HG02623 (cell line): ENCODE results near the gene PTK6.

Experiments
- ATAC-seq: cut with Tn5 transposase; IDR thresholded peaks from one replicate; pipeline ENCODE4 v1.9.1; 2021; ENCODE audit warnings: moderate library complexity; ENCODE audit not compliant: unreplicated experiment

Gene PTK6

GRCh38 chr20:63570281-63571086, 33.3 kb upstream of the PTK6 start:
- ATAC-seq, result no peak

DNA sequence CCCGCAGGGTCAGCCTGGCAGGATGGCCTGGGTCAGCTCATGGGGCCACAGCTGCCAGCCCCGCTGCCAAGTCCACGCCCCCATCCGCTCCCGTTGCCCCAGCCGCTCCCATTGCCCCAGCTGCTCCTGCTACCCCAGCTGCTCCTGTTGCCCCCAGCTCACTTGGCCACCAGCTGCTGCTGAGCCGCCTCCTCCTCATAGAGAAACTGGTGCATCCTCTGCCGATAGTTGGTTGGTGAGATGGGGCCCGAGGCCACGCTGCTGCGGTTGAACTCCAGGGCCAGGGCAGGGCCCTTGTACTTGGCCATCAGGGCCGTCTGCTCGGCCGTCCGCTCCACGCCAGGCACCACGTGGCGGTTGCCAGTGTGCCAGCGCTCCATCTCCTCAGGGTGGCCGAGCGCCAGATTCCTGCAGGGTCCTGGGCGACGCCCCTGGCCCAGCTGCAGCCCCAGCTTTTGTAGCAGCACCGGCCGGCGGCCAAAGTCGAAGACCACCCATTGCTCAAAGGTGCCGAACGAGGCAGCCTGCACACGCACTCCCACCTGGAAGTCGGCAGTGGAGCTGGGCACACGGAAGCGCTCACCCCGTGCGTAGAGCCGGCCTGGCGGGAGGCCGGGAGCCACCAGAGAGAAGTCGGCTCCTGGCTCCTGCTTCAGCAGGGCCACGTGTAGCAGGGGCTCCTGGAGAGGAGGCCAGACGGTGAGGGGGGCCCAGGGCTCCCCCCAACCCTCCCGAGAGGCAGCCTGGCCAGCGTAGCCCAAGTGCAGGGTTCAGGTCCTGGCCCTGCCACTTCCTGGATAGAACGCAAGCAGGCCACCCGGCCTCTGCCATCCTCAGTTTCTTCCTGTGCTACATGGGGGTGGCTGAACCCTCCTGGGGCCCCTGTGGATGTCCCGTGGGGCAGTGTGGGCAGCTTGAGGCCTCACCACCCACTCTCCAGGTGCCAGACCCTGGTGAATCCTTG, 32.1 kb upstream of the PTK6 start:
- ATAC-seq, result no peak

DNA sequence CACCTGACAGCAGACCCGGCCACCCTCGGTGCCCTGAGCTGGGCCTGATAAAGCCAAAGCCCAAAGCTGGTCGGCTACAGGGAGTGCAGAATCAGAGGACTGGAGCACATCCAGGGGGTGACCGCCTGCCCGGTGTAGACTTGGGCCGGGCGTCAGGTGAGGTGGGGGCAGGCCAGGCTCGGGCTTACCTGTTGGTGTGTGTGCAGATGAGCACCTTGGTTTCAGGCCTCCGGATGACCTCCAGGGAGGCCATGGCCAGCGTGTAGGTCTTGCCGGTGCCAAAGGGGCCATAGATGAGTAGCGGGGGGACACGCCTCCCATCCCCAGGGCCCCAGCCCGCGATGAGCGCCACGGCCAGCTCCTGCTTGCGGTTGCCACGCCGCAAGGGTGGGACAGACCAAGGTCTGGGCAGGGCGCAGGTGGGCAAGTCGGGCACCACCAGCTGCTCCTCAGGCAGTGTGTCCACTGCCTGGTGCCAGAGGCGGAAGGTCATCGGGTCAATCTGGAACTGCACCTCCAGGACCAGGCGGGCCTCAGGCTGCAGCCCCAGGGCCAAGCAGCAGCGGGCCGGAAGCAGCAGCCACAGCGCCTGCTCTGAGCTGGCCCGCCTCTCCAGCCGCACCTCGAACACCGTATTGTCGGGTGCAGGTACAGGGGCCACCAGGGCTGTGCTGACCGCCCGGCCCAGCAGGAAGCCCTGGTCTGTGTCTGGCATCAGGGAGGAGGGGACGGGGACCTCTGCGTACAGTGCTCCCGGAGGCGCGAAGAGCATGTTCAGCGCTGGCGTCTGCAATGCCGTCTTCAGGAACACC, 31.2 kb upstream of the PTK6 start:
- ATAC-seq, result no peak

DNA sequence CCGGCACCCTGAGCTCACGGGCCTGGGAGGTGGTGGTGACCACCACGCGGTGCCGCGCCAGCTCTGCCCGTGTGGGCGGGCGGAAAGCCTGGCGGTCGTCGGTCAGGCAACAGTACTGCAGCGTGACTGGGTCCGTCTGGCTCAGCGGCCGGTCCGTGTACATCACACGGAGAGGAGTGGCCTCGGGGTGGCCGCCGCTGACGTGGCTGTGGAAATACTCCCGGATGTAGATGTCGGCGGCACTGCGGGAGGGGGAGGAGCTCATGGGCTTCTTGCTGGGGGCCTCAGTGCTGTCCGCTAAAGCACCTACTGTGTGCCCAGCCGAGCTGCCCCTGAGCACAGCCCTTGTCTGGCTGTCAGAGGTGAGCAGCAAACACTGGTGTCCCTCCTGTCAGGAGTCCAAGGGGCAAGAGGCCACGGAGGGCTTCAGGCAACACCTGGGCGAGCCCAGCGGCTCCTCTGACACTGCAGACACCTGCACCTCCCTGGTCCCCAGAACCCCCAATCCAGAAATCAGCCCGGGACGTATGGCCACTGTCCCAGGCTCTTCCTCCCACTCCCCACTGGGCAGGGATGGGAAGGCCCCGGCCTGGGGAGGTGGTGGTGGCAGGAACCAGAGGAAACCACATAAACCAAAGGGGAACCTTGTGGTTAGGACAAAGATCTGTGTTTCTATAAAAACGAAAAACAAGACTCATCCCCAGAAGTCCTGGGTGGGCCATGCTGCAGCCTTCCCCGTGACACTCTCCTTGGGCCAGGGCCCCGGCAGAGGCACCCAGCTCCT, 30.4 kb upstream of the PTK6 start:
- peak; percentile 56 for ATAC-seq

DNA sequence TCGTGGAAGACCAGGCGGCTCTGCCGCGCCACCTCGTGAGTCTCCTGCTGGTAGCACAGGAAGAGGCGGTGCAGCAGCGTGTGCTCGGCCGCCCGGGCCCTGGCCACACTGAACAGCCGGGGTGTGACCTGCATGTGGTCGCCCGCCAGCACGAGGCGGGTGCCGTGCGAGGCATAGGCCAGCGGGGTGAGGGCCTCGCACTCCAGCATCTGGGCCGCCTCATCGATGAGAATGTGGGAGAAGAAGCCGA, 29.9 kb upstream of the PTK6 start:
- no peak for ATAC-seq

DNA sequence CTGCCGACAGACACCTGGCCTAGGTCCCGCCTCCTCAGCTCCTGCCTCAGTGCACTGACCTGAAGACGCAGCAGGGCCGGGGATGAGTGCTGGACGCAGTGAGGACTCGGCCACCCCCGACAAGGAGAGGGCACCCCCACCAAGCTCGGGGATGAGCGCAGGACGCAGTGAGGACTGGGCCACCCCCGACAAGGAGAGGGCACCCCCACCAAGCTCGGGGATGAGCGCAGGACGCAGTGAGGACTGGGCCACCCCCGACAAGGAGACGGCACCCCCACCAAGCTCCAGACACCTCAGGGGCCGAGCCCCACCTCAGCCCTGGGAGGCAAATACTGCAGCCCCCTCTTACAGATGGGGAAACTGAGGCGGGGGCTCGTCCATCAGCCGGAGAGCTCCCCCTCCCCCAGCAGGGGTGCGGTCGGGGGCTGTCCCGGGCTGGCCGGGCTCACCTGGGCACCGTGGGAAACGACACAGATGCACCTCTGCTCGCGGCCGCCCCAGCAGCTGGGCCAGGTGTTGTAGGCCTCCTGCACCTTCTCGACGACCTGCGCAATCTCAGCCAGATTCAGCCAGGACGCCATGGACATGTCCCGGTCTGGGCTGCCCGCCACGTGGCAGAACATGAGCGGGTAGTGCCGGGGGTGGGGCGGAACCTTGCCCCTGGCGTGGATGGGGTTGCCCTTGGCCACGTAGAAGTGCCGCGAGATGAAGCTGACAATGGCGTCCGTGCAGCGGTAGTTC, 29.4 kb upstream of the PTK6 start:
- ATAC-seq, result no peak

DNA sequence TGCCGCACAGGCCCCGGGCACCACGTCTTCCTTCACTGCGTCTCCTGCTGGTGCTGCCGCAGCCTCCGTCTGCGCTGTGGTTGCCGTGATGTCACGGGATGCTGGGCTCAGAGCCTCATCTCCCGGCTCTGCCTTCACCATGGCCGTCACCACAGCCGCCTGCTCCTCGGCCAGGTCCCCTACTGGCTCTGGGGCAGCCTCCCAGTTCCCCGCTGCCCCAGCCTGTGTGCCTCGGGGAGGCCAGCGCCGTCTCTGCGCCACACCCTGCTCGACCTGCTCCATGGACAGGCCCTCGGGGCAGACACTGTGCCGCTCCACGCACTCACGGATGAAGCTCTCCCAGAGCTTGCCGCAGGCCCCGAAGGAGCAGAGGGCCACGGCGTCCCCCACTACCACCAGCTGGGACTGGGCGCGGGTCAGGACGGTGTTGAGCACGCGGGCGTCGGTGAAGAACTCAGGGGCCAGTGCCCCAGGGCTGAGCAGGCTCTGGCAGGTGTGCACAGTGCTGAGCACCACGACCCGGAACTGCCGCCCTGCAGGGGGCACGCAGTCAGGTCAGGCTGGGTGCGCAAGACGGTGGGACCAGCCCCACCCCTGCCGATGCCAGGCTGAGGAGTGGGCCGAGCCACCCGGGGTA, 28.6 kb upstream of the PTK6 start:
- no peak for ATAC-seq

DNA sequence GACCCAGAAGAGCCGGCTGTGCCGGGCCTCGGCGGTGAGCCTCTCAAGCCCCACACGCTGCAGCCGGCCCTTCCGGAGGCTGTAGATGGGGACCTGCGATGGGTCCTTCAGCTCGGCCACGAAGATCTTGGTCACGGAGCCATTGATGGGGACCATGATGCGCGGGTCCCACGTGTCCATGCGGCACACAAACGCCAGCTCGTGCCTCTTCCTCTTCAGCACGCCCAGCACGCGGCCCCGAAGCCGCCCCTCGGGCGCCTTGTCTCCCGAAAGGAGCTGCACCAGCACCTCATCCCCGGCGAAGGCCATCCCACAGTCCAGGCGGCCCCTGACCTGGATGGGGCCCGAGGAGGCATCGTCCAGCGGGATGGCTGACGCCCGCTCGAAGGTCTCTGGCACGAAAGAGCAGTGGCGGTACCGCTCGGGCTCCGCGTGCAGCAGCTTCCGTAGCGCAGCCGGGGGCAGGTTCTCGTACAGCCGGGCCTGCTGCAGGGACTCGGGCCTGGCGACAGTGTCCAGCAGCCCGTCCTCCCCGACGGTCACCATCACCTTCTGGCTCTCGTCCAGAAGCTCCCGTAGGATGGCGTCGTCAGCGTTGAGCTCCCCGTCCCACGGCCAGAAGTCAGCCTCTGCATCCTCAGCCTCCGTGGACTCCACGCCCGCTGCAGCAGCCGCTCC, 28.0 kb upstream of the PTK6 start:
- ATAC-seq, result no peak

- ATAC-seq, result no peak
Measured at GRCh38 chr20:63564036-63564810, 27.0 kb upstream of the PTK6 start.

DNA sequence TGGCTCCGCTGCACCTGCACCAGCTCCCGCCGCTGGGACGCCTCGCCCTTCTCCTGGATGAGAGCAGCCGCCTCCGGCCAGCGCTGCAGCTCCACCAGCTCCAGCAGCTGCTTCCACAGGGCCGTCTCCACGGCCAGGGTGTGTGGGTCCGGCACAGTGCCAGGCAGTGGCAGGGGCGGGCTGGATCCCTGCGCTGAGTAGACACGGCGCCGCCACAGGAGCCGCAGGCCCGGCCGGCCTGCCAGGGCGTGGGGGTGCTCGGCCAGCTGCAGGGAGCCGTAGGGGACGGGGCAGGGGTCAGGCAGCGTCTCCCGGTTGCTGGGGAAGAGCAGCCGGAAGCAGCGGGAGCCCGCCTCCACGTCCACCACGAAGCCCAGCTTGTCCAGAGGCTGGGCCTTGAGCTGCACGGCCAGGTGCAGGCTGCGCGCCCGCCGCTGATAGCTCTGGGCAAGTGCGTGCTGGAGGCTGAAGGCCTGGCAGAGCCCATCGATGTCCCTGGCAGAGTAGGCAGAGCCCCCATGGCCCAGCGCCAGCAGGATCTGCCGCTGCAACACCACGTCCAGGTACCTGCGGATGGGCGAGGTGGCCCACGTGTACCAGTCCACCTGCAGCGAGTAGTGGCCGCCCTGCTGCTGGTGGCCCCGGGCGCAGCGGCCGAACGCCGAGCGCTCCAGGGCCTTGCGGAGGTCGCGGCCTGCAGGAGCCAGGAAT, 26.2 kb upstream of the PTK6 start:
- ATAC-seq, result no peak

DNA sequence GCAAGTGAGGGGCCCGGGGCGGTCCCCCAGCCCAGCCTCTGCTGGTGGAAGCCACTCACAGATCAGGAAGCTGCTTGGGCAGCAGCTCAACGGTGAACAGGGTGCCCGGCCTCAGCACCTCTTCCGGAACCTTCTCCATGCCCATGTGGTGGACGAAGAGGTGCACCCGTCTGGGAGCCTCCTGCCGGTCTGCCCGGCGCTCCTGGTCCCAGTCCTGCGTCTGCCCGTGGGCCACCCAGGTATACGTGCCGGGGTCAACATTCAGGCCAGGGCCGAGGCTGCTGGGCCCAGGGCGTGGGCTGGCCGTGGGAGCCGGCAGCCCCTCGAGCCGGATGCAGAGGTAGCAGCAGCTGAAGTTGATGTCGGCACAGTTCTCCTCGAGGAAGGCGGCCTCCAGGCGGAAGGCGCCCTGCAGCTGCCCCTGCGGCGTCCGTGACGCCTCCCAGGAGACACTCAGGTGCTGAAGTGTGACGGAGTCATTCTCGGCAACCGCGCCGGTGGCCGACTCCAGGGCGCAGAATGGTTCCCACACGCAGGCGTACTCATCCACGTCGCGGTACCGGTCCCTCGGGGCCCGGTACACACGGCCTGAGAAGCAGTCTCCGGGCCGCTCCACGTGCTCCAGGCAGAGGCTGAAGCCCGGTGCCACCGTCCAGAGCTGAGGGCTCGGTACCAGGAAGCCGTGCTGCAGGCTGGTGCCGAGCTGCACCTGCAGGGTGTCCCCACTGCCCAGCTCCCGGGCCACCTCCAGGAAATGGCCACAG, 25.5 kb upstream of the PTK6 start:
- ATAC-seq, result no peak

DNA sequence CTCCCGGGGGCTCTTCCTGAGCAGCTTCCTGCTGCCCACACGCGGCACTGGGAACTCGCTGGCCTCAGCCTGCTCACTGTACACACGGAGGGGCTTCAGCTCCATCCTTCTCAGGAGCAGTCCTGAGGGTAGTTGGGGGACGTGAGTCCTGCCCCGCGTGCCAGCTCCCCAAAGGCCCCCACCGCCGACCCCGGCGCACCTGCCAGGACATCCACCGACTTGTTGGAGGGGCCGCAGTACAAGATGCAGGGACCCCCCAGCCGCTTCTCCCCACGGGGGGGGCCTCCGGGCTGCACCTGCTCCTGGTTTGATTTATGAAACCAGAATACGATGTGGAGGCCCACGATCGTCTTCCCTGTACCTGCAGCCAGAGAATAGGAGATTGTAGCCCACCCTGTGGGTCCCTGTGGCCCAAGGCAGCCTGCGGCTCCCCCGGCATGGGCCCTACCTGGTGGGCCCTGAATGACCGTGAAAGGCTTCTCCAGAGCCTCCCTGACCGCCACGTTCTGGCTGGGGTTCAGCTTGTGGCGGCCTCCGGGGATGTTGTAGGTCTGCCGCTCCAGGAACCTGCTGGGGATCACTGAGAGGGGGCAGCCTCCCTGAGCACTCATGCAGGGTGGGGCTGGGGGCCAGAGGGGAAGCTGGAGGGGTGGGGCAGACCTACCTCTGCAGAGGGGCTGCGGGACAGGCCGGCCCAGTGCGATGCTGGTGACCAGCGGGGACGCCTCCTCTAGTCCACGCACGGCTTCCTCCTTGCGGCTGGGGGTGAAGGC, 24.6 kb upstream of the PTK6 start:
- ATAC-seq, result no peak

- ATAC-seq, result no peak
Measured at GRCh38 chr20:63560856-63561609, 23.9 kb upstream of the PTK6 start.

- no peak for ATAC-seq
Measured at GRCh38 chr20:63560333-63560805, 23.2 kb upstream of the PTK6 start.
